ENCODE results near the gene OR2L3. TPM values are rescaled to one million over a fixed set of nuclear protein-coding genes. Genes with fewer than 3 reads are reported as not detected.

OR2L3 gene
- total RNA-seq, result not detected

GRCh38 chr1:248046536-248046935, at the start of gene OR2L3:
TSS of gene OR2L3 (plus strand) at chr1:248046836. CDS start at chr1:248060682, 13,846 bp downstream.
- TF ChIP-seq CTCF (IDR thresholded peaks at IDR 0.05), result no peak

GRCh38 chr1:247998811-247999210, 47.8 kb upstream of the OR2L3 start:
- TF ChIP-seq CTCF (IDR thresholded peaks at IDR 0.05), result no peak
- Histone ChIP-seq H3K27ac (no peak overlapping the region), H3K27me3 (no peaks in the 10 kb centered on the region), H3K9me3 (no peaks in the 10 kb centered on the region), H3K36me3 (no peaks in the 10 kb centered on the region), H3K4me1 (no peaks in the 10 kb centered on the region), H3K4me3 (no peak overlapping the region)
- DNase-seq (ENCODE audit: low spot score), result no peak

More at GRCh38 chr1:248046536-248046935, at the start of gene OR2L3:
- no peaks in the 10 kb centered on the region for H3K9me3 ChIP-seq
- H3K36me3 ChIP-seq, result no peaks in the 10 kb centered on the region
- H3K4me1 ChIP-seq, result no peaks in the 10 kb centered on the region
- DNase-seq (ENCODE audit: low spot score), result no peak
- H3K27ac ChIP-seq, result no peak within 1 kb of the TSS
- no peaks in the 10 kb centered on the region for H3K27me3 ChIP-seq
- H3K4me3 ChIP-seq, result no peak within 1 kb of the TSS

DNA sequence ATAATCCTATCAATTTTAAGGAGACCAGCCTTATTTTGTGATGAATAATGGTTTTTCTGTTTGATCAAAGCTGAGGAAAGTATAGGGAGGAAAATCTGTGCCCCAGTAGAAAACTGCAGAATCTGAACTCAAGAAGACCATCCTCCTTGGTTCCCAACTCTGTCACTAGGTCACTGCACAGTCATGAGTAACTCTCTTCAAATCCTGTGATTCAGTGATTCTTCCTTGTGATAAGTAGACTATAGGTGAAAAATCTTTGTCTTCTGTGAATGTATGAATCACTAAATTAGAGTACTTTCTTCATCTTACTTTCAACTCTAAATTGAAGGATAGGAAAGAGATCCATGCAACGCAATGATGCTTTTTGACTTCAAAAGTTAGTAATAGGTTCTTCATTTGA, 46.5 kb upstream of the OR2L3 start:
- no peak for TF ChIP-seq CTCF (IDR thresholded peaks at IDR 0.05)
- H3K4me3 ChIP-seq, result no peak overlapping the region

DNA sequence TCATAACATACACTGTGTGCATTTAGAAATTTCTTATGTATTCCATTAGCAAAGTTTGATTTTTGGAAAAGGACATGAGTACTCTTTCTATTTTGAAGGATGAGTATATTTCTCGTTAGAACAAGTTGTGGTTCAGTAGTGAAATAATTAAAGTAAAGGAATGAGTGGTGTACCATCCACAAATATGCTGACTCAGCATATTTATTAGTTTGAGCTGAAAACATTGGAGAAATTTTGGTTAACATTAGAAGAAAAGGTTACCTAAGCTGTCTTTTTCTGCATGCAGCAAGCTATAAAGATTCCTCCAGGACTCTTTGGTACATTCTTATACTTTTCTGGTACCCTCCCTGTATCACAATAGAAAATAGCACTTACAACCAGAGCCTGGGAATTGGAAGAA, 38.9 kb upstream of the OR2L3 start:
- no peaks in the 10 kb centered on the region for H3K4me1 ChIP-seq
- H3K4me3 ChIP-seq, result no peak overlapping the region
- no peaks in the 10 kb centered on the region for H3K36me3 ChIP-seq
- no peak for DNase-seq (ENCODE audit: low spot score)
- no peak for TF ChIP-seq CTCF (IDR thresholded peaks at IDR 0.05)
- peaks cover 0 to 20% of the 10 kb centered on the region in 2 donors for H3K9me3 ChIP-seq
- H3K27me3 ChIP-seq, result no peaks in the 10 kb centered on the region
- no peak overlapping the region for H3K27ac ChIP-seq

More for the DNA sequence above, 46.5 kb upstream of the OR2L3 start:
- Histone ChIP-seq H3K4me1 (no peaks in the 10 kb centered on the region), H3K27ac (no peak overlapping the region), H3K36me3 (no peaks in the 10 kb centered on the region), H3K27me3 (no peaks in the 10 kb centered on the region), H3K9me3 (no peaks in the 10 kb centered on the region)
- DNase-seq (ENCODE audit: low spot score), result no peak

GRCh38 chr1:248009681-248010080, 37.0 kb upstream of the OR2L3 start:
- Histone ChIP-seq H3K4me1 (no peaks in the 10 kb centered on the region), H3K36me3 (no peaks in the 10 kb centered on the region), H3K27me3 (no peaks in the 10 kb centered on the region), H3K27ac (no peak overlapping the region), H3K9me3 (peaks cover 0 to 24% of the 10 kb centered on the region in 2 donors), H3K4me3 (no peak overlapping the region)
- DNase-seq (ENCODE audit: low spot score), result no peak
- no peak for TF ChIP-seq CTCF (IDR thresholded peaks at IDR 0.05)

GRCh38 chr1:248013229-248013710, 33.4 kb upstream of the OR2L3 start, which contains the start of gene OR2L5:
TSS of gene OR2L5 (plus strand) at chr1:248013660. CDS start at chr1:248021948, 8,288 bp downstream.
- DNase-seq (ENCODE audit: low spot score), result no peak

More at GRCh38 chr1:248013229-248013710, 33.4 kb upstream of the OR2L3 start, which contains the start of gene OR2L5:
- Histone ChIP-seq H3K36me3 (no peaks in the 10 kb centered on the region), H3K27me3 (no peaks in the 10 kb centered on the region), H3K4me1 (no peaks in the 10 kb centered on the region), H3K27ac (no peak within 1 kb of the TSS), H3K4me3 (no peak within 1 kb of the TSS), H3K9me3 (peaks cover 0 to 24% of the 10 kb centered on the region in 2 donors)
- no peak for TF ChIP-seq CTCF (IDR thresholded peaks at IDR 0.05)
